ENCODE results near the gene SPAG16.

- no peak for TF ChIP-seq POLR2A (IDR thresholded peaks at IDR 0.05)
- TF ChIP-seq CTCF (IDR thresholded peaks at IDR 0.05), result no peak
These were observed 1082.9 kb downstream of the SPAG16 start for GRCh38 chr2:214367171-214367570.
